Smooth muscle cell (in vitro differentiated cells): ENCODE measurements around the gene HINT3. TPM values are rescaled to one million over a fixed set of nuclear protein-coding genes. Genes with fewer than 3 reads are reported as not detected.

Experiments
- DNase-seq: peaks from one replicate; lab custom pipeline; 2025; ENCODE audit not compliant: unreplicated experiment; lab: John Stamatoyannopoulos, UW
- H2AFZ ChIP-seq: fragments of 200-600 bp; sonication (generic); 2 replicates; pipeline ENCODE4 v1.6.0; 2016; ENCODE audit warnings: antibody characterized with exemption, low read depth, mild to moderate bottlenecking
- H3F3A ChIP-seq: fragments of 200-600 bp; sonication (generic); 2 replicates; pipeline ENCODE4 v1.6.0; 2017; ENCODE audit warnings: antibody characterized with exemption, low read depth
- H3K27ac ChIP-seq: fragments of 200-600 bp; sonication (generic); 2 replicates; pipeline ENCODE4 v1.5.1; 2016; ENCODE audit warnings: low read depth, mild to moderate bottlenecking
- H3K27me3 ChIP-seq: fragments of 200-600 bp; sonication (generic); 2 replicates; pipeline ENCODE4 v1.6.1; 2016; ENCODE audit warnings: low read depth, mild to moderate bottlenecking
- H3K36me3 ChIP-seq: fragments of 200-600 bp; sonication (generic); 2 replicates; pipeline ENCODE4 v1.5.1; 2016; ENCODE audit warnings: low read depth
- H3K4me1 ChIP-seq: fragments of 200-600 bp; sonication (generic); 2 replicates; pipeline ENCODE4 v1.5.1; 2016; ENCODE audit warnings: low read depth
- H3K4me2 ChIP-seq: fragments of 200-600 bp; sonication (generic); 2 replicates; pipeline ENCODE4 v1.6.0; 2016; ENCODE audit warnings: mild to moderate bottlenecking
- H3K4me3 ChIP-seq: fragments of 200-600 bp; sonication (generic); 2 replicates; pipeline ENCODE4 v1.5.1; 2016; ENCODE audit warnings: mild to moderate bottlenecking
- H3K79me2 ChIP-seq: fragments of 200-600 bp; sonication (generic); 2 replicates; pipeline ENCODE4 v1.6.0; 2016; ENCODE audit warnings: low read depth, mild to moderate bottlenecking
- H3K9ac ChIP-seq: fragments of 200-600 bp; sonication (generic); 2 replicates; pipeline ENCODE4 v1.6.0; 2016; ENCODE audit warnings: low read depth
- H3K9me3 ChIP-seq: fragments of 200-600 bp; sonication (generic); replicated peaks from 2 replicates; pipeline ENCODE4 v1.5.1; 2016; ENCODE audit warnings: low read depth
- H4K20me1 ChIP-seq: fragments of 200-600 bp; sonication (generic); 2 replicates; pipeline ENCODE4 v1.6.0; 2016; ENCODE audit warnings: low read depth
- CTCF ChIP-seq: fragments of 200-600 bp; sonication (generic); IDR thresholded peaks from 2 replicates; pipeline ENCODE4 v1.5.1; 2017; ENCODE audit warnings: borderline replicate concordance, mild to moderate bottlenecking, antibody characterized with exemption; ENCODE audit not compliant: insufficient read depth, poor library complexity, severe bottlenecking
- WGBS: methylation state at CpG from one replicate; pipeline ENCODE4 v1.1.7; 2016; ENCODE audit warnings: low lambda C conversion rate; 5-methylcytosine and 5-hydroxymethylcytosine counted together
- polyA plus RNA-seq: library from polyadenylated mRNA; unstranded; fragments of >200 nt; fragmentation: Nextera tagmentation; extraction: Ambion mirVana; gene quantifications from 2 replicates; pipeline ENCODE4 v1.2.1, GENCODE V29; 2016
- total RNA-seq: library from RNA; depleted of rRNA; stranded (reverse); fragments of >200 nt; gene quantifications from 2 replicates; pipeline ENCODE4 v1.2.3, GENCODE V29; 2014

Gene HINT3
- total and polyA plus RNA-seq, 2 experiments from 2014 or later = 6.8 to 13.1 TPM

- Histone ChIP-seq H3K79me2 (no peaks in the 10 kb centered on the region), H2AFZ (no peak overlapping the region)
Observed at GRCh38 chr6:125913145-125913544, 43.4 kb upstream of the HINT3 start.

GRCh38 chr6:125913864-125914351 is 42.7 kb upstream of the HINT3 start:
- H4K20me1 ChIP-seq = no peaks in the 10 kb centered on the region
- H3K27ac ChIP-seq = peak overlapping the region; percentile 95
- peak overlapping the region; percentile 67 for H3K9ac ChIP-seq
- H3F3A ChIP-seq = peaks cover 15% of the 10 kb centered on the region
- WGBS = 9% methylated on average over 5 of the region's 5 CpGs
- H2AFZ ChIP-seq = peak overlapping the region; percentile 8
- no peak for TF ChIP-seq CTCF
- H3K9me3 ChIP-seq = no peaks in the 10 kb centered on the region
- peak overlapping the region; percentile 69 for H3K4me2 ChIP-seq
- H3K4me1 ChIP-seq = peaks cover 16% of the 10 kb centered on the region
- no peaks in the 10 kb centered on the region for H3K36me3 ChIP-seq
- no peak overlapping the region for H3K4me3 ChIP-seq
- DNase-seq = no peak
- no peaks in the 10 kb centered on the region for H3K79me2 ChIP-seq
- H3K27me3 ChIP-seq = no peaks in the 10 kb centered on the region

More at GRCh38 chr6:125913145-125913544, 43.4 kb upstream of the HINT3 start:
- Histone ChIP-seq H3K9ac (peak overlapping the region; percentile 67), H3K4me3 (no peak overlapping the region), H3K4me2 (peak overlapping the region; percentile 69), H3K4me1 (peaks cover 11% of the 10 kb centered on the region), H3F3A (peaks cover 15% of the 10 kb centered on the region), H3K36me3 (no peaks in the 10 kb centered on the region), H4K20me1 (no peaks in the 10 kb centered on the region), H3K9me3 (no peaks in the 10 kb centered on the region), H3K27me3 (no peaks in the 10 kb centered on the region), H3K27ac (peak overlapping the region; percentile 95)
- WGBS = 94% methylated on average over 1 of the region's 1 CpG
- DNase-seq = no peak
- TF ChIP-seq CTCF = no peak

- no peak overlapping the region for H3K4me3 ChIP-seq
- DNase-seq = no peak
- peaks cover 6% of the 10 kb centered on the region for H3K36me3 ChIP-seq
- H3K4me1 ChIP-seq = peaks cover 24% of the 10 kb centered on the region
- H3K79me2 ChIP-seq = peaks cover 14% of the 10 kb centered on the region
- no peak overlapping the region for H2AFZ ChIP-seq
- WGBS = 80% methylated on average over 4 of the region's 4 CpGs
- no peaks in the 10 kb centered on the region for H3K9me3 ChIP-seq
- peak overlapping the region; percentile 71 for H3K9ac ChIP-seq
- H3K27me3 ChIP-seq = no peaks in the 10 kb centered on the region
- no peak overlapping the region for H3K4me2 ChIP-seq
- TF ChIP-seq CTCF = no peak
- no peaks in the 10 kb centered on the region for H4K20me1 ChIP-seq
- no peaks in the 10 kb centered on the region for H3F3A ChIP-seq
- peak overlapping the region; percentile 85 for H3K27ac ChIP-seq
Observed at GRCh38 chr6:125918230-125918629, 38.3 kb upstream of the HINT3 start.
